Measurements from ENCODE around the gene TTLL8.

The TTLL8 gene

DNA sequence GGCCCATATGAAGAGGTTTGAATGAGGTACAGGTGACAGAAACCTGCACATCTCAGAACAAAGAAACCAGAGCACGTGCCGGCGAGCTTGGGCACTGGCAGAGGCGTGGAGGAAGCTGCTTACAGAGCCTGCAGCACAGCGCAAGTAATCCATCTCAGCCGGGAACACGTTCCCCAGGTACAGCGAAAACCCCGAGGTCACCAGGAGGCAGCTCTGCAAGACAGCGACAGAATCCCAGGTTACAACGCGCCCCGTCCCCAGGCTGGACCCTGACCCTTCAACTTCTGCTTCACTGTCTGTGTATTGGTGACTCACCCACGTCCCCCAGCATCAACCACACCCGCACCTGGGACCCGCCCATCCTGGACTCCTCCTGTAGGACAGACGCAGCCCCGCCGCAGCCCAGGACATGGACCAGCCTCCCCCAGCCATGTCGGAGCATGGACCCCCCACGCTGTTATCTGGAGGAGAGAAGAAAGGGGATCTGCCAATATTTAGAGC is 24.9 kb upstream of the TTLL8 start:
- no peak for DNase-seq (ENCODE audit: low read depth)

DNA sequence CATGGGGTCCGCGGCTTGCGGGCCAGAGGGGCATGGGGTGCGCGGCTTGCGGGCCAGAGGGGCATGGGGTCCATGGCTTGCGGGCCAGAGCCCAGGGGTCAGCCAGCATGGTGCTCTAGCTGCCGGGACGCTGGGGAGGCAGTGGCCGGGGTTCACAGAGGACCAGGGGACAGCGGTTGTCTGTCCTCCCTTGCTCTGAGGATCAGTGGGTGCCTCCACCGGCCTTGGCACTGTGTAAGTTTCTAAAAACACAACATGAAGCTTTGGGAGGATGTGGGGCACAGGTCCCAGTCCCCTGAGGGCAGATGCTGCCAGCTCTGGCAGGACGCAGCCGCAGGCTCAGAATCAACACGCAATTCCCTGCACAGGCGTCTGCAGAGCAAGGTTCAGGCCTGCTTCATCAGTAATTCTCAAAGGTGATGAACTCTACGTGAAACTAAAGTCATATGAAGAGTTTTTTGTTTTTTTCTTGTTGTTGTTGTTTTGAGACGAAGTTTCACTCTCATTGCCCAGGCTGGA is 24.2 kb upstream of the TTLL8 start:
- no peak for DNase-seq (ENCODE audit: low read depth)

DNA sequence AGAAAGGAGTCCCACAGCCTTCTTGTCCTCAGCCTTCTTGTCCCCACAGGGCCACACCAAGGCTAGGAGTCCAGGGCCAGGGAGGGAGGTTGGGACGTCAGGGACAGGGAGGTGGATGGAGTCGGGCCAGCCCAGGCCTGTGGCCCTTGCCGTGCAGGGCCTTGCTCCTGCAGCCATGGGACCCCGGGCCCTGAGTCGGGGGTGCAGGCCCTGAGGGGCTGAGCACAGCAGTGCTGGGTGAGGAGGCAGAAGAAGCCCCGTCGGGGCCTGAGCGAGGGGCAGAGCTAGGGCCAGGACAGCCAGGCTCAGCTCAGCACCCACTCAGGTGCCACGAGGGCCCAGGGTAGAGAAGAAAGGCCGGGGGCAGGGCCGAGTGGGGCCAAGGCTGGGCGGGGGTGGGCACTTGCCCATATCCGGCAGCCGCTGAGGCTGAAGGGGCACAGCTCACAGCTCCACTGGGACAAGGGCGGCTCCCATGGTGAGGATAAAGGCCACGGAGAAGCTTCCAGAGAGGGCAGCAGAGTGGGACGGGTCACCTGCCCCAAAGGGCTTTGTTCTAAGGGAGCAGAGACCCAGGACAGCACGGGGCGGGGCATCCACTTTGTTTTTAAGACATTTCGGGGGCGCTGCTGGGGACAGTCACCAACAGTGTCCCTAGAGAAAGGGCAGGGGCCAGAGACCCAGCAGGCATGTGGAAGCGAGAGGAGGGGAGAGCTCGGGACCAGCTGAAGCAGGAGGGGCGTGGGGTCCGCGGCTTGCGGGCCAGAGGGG is 23.5 kb upstream of the TTLL8 start:
- no peak for DNase-seq (ENCODE audit: low read depth)

DNA sequence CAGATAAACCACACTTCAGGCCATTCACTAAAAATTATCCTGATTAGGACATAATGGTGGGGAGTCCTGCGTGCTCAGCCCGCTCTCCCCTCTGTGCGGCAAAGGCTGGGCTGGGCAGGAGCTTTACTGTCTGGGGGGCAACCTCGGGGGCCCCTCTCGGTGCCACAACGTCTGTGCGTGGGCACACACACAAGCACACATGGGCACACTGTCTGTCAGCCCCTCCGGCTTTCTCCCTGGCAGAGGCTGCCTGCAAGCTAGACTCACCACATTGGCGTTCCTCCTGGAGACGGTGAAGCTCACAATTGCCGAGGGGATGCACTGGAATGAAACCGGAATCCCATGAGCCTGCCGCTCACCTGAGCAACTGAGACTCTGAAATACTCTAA is 22.0 kb upstream of the TTLL8 start:
- DNase-seq (ENCODE audit: low read depth), result no peak

DNA sequence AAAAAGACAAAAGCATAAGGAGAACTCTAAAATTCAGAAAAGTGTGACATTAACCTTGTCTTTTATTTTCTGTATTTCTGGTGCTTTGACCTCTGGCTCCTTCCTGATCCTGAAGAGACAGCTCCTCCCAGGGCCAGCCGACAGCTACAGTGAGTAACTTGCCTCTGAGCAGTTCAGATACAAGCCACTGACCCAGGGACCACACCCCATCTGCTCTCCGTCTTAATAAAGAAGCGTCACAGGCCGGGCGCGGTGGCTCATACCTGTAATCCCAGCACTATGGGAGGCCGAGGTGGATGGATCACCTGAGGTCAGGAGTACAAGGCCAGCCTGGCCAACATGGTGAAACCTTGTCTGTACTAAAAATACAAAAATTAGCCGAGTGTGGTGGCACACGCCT is 20.7 kb upstream of the TTLL8 start:
- no peak for DNase-seq (ENCODE audit: low read depth)

DNA sequence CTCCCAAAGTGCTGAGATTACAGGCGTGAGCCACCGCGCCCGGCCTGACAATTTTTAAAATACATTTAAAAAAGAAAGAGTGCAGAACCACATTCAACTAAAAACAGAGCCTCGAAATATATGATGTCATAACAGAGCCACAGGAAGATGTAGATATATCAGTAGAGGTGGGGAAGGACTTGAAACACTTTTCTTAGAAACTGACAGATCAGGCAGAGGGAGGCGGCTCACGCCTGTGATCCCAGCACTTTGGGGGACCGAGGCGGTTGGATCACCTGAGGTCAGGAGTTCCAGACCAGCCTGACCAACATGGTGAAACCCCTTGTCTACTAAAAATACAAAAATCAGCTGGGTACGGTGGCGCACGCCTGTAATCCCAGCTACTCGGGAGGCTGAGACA is 20.1 kb upstream of the TTLL8 start:
- no peak for DNase-seq (ENCODE audit: low read depth)

DNA sequence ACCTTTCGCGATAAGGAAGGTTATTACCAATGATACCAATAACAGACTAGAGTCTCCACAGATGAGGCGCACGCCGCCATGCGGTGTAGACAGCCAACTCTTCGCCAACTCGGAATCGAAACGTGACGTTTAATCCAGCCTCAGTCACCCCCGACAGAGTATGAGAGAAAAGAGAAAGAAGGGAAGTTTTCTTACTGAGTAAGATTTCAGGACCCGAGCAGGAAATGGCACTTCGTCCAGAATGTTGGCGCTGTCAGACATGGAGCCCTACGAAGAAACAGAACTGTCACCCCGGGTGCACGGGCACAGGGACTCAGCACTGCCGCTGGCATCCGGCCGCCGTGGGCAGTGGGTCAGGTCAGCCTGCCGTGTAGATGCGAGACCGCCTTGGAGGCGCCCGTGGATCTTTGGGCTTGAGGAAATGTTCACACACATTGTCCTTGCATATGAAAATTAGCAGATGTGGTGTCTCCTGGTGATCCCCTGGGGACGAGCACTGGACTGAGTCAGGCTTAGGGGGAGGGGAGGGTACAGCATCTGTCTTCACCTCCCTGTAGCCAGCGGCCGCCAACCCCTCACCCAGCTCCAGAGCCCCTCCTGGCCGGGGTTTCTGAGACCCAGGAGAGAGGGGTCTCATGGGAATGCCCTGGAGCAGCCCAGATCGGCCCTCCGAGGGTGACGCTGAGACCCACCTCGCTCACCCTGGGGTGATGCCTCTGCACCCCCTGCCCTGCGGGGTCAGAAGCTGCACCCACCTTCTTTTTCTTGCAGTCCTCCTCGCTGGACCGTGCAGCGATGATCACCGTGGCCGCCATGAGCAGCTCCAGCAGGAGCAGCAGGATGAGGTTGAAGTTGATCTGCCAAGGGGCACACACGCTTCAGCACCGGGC is 18.8 kb upstream of the TTLL8 start:
- DNase-seq (ENCODE audit: low read depth), result no peak

DNA sequence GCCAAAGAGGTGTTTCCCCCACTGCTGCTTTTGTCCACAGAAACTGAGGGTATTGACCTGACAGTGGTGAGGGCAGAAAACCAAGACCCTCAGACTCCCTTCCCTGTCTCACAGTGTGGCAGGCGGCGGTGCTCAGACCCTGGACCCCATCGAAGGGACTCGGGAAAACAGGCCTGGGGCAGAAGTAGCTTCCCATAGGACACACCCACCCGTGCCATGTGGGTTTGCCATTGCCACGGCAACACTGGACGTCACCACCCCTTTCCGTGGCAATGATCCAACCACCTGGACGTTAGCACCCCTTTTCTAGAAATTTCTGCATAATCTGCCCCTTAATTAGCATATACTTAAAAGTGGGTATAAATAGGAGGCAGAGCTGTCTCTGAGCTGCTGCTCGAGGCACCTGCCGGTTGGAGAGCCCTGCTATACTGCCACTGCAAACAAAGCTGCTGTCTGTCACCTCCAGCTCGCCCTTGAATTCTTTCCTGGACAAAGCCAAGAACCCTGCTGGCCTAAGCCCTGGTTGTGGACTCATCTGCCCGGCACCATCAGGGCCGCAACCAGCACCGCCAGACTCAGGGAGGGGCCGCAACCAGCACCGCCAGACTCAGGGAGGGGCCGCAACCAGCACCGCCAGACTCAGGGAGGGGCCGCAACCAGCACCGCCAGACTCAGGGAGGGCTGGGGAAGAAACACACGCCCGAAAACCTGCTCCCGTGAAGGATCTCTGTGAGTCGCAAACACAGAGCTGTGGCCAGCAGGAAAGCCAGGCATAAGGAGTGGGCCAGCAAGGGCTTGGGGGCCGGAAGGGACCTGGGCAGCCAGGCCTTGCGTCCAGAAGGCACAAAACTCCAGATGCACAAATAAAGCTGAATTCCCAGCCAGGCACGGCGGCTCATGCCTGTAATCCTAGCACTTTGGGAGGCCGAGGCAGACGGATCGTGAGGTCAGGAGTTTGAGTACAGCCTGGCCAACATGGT is 16.7 kb upstream of the TTLL8 start:
- DNase-seq (ENCODE audit: low read depth), result no peak

DNA sequence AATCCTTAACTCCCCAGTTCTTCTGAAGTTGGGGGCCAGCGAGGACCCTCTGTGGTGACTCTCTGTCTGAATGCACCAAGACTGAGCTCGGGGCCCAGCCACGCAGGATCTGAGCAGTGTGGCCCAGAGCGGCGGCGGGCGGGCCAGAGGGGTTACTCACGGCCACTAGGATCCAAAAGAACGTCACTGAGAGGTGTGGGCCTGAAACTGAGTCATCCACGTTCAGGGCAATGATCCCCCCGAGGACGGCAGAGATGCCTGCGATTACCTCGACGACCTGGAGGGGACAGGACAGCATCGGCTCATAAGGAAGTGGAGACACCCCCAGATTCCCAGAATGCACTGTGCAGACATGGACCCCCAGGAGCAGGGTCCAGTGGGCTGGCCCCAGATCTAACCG is 16.0 kb upstream of the TTLL8 start:
- no peak for DNase-seq (ENCODE audit: low read depth)

DNA sequence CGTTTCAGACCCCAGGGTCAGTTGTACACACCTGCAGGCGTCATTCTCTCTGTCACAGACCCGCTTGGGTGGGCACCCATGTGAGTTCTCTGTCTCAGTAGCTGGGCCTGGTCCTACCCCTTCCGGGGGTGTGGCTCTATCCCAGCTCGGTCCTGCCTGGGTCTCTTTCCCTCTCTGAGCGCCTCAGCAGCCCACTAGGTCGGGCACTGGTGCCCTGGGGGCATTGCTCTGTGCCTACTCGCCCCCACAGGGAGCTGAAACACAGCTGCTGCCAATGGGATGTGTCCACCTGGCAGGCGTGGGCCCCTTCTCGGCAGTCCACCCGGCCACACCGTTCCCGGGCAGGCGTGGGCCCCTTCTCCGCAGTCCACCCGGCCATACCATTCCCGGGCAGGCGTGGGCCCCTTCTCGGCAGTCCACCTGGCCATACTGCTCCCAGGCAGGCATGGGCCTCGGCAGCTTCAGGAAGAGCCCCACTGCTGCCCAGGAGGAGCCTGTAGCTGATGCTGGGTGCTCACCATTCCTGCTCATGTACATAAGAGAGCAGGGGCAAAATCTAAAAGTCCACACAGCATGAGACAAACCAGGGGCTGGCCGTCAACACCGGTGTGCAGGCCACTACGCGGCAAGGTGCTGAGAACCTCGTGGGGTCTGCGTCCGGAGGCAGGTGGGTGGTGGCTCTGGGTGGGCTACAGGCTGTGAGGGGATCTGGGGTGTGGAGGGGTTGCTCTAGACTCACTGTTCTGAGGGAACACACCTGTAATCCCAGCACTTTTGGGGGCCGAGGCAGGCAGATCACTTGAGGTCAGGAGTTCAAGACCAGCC is 14.8 kb upstream of the TTLL8 start:
- no peak for DNase-seq (ENCODE audit: low read depth)

DNA sequence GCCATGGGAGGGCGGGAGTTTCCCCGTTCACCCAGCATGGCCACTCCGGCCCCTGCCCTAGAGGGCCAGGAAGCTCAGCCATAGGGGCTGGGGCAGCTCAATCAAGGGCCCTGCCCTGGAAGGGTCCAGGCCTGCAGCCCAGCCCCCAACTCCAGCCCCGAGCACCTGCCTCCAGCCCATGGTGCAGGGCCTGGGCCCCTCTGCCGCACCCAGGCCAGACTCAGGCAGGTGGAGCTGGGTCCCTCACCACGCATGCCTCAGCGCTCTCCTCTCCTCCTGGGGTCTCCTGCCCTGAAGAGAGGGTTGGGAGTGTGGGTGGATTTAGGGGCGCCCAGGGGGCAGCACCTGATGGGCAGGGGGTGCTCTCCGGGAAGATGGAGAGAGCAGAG is 14.1 kb upstream of the TTLL8 start:
- no peak for DNase-seq (ENCODE audit: low read depth)

DNA sequence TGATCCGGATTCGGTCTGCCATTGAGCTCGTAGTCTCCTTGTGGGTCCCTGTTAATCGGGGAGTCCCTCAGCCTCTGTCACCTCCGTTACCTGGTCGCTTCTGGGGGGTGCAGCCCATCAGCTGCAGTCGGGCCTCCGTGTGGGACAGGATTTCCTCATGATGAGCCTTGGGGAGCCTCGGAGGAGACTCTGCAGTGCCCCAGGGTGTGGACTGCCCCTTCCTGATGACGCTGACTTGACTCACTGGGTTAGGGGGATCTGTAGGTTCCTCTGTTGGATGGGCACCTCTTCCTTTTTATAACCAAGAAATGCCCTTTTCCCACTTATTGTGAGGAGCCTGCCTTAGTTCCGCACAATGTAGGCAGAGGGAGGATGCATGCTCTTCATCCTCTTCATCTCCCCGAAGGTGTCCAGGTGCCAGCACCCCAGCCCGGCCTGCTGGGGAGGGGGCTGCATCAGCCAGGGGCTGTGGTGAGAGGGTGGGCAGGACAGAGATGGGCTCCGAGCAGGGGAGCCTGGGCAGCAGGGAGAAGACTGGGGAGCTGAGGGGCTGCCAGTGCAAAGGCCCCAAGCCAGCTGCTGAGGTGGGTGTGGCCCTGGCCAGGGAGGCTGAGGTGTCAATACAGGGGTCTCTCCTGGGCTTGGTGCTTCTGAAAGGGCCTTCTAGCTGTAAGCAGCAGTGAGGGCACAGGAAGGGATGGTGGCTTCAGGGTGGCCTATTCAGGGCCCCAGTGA is 13.5 kb upstream of the TTLL8 start:
- DNase-seq (ENCODE audit: low read depth), result no peak

DNA sequence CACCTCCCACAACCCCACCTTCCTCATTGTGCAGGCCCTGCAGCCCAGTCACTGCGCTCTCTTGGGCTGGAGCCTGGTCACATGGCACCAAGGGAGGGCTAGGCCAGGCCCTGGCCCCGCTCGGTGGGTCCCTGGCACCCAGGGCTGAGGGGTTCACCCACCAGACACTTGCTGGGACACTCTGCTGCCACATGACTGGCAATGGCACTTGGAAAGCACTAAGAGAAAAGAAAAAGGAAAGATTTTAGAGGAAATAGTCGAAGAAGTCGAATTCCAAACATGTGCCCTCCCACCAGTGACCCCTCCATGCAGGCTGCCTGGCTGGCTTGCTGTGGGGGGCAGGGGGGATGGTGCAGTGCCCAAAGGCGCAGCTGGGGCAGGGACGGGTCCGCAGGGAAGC is 12.3 kb upstream of the TTLL8 start:
- DNase-seq (ENCODE audit: low read depth), result no peak

DNA sequence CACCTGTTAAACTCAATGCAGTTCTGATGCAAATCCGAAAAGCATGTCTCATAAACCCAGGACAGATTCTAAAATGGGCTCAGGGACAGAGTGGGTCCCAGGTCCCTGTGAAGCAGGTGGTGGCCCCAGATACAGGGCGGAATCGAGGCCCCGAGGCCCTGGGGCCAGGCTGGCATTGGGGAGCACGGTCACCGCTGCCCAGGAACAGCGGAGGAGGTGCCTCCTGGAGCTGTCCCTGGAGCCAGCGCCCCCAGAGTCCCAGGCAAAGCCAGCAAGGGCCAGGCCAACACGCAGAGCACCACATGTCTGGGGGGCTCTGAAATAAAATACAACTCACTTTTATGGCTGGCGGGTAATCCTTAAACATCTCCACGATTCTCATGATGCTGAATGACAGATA is 10.0 kb upstream of the TTLL8 start:
- no peak for DNase-seq (ENCODE audit: low read depth)

DNA sequence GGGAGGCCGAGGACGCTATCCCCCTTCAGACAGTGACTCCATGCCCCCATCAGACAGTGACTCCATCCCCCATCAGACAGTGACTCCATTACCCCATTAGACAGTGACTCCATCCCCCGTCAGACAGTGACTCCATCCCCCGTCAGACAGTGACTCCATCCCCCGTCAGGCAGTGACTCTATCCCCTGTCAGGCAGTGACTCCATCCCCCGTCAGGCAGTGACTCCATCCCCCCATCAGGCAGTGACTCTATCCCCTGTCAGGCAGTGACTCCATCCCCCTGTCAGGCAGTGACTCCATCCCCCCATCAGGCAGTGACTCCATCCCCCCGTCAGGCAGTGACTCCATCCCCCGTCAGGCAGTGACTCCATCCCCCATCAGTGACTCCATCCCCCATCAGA is 9.1 kb upstream of the TTLL8 start:
- no peak for DNase-seq (ENCODE audit: low read depth)

DNA sequence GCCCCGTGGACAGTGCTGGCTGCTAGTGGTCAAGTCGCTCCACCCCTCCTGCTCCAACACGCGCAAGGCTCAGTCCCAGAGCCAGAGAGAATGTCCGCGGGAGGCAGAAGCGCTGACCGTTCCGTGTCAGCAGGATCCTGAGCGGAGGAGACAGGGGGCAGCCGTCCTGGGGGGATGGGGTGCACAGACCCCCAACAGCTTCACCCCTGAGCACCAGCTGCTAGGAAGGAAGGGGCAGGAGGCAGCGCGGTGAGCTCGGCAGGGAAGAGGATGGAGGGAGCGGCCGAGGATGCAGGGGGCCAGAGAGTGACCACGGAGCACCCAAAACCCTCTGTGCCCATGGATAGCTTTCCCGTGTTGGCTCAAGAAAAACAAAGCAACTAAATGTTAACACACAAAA is 6.4 kb upstream of the TTLL8 start:
- no peak for DNase-seq (ENCODE audit: low read depth)

DNA sequence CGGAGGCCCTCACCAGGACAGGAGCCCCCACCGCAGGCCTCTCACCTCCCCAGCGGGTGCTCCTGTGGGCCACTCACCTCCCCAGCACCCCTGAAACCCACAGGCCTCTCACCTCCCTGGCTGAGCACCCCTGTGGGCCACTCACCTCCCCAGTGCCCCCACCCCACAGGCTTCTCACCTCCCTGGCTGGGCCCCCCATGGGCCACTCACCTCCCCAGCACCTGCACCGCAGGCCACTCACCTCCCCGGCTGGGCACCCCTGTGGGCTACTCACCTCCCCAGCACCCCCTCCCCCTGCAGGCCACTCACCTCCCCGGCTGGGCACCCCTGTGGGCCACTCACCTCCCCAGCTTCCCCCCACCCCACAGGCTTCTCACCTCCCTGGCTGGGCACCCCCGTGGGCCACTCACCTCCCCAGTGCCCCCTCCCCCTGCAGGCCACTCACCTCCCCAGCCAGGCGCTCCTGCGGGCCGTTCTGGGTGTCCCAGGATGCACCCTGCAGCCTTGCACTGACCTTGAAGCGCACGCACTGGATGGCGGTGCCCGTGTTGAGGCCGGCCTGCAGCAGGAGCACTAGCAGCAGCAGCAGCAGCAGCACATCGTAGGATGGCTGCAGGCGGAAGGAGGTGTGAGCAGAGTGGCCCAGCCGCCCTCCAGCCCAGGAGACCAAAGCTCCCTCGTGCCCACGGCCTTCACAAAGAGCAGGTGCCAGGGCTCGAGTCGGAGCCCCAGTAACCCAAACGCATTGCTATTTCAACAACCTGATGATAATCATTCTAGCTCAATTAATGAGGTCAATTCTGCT is 5.7 kb upstream of the TTLL8 start:
- DNase-seq (ENCODE audit: low read depth), result no peak

DNA sequence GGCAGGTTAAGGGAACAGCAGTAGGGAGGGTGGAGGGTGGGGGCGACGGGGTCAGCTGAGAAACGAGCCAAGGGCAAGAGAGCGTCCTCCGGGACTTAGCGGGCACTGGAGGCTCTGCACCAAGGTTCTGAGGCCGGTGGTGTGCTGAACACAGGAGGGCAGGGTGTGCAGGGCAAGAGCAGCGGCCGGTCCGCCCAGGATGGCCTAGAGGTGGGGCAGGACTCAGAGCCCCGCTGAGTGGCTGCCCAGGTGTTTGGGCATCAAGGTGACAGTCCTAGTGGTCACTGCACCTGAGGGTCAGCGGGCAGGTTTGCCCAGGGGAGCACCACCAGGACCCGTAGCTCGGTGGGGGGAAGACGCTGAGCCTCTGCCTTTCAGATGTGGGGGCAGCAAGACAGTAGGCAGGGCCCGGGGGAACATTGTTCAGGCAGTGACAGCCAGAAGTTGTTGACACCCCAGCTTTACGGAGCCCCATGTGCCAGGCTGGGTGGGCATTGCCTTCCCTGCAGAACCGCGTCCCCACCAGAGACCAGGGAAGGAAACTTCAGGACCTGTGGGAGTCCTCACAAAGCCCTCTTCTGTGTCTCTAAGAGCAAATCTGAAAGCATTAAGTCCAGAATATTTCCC is 4.5 kb upstream of the TTLL8 start:
- DNase-seq (ENCODE audit: low read depth), result no peak

DNA sequence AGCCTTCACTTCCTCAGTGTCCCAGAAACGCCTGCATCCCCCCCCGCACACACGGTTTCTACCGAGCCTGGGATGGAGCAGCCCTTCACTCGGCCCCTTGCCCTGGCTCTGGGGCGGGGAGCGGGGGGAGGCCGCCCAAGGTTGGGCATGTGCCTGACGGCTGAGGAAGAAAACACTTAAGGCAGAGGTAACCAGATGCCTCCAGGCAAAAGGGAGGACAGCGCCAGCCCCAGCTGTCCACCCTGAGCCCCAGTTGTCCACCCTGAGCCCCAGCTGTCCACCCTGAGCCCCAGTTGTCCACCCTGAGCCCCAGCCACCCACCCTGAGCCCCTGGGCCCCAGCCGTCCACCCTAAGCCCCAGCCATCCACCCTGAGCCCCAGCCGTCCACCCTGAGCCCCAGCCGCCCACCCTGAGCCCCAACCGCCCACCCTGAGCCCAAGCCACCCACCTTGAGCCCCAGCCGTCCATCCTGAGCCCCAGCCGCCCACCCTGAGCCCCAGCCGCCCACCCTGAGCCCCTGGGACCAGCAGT is 3.8 kb upstream of the TTLL8 start:
- no peak for DNase-seq (ENCODE audit: low read depth)
